Measurements from ENCODE around the gene TMPRSS6.

TMPRSS6 gene

DNA sequence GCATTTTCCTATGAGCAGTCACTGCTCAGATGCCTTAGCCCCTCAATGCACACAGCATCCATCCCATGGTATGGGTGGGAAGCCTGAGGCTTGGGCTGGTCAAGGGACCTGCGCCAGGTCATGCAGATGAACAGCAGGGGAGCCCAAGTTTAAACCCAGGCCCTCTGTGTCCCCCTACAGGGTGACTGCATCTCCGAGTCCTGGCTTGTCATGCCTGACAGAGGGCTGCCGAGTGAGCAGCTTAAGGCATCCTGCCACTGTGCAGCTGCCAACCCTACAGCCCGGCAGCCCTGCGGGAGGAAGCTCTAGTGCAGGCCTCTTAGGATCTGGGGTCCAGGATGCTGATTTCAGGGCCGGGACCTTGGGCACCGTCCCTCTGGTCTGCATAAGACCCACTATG is 30.2 kb upstream of the TMPRSS6 start:
- no peak for DNase-seq

GRCh38 chr22:37138849-37139561 is 29.5 kb upstream of the TMPRSS6 start:
- no peak for DNase-seq

GRCh38 chr22:37137903-37138665 is 28.6 kb upstream of the TMPRSS6 start:
- no peak for DNase-seq

DNA sequence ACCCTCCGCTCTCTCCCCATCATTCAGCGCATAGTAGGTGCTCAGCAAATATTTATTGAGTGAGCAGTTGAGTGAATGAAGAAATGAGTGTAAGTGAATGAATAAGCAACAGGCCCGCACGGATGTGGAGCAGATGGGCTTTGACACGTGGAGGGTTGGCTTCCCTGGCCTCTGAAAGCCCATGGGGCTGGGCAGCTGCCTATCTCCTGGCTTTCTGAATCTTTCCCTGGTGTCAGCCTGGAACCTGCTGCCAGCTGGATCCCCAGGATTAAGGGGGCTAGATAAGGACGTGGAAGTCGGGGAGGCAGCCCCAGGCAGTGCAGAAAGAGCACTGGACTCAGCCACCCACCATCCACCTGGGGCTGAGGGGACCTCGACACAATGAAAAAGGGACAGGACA is 27.6 kb upstream of the TMPRSS6 start:
- DNase-seq, result peak; percentile 23

- no peak for DNase-seq
Measured at GRCh38 chr22:37135023-37135422, 25.5 kb upstream of the TMPRSS6 start.

DNA sequence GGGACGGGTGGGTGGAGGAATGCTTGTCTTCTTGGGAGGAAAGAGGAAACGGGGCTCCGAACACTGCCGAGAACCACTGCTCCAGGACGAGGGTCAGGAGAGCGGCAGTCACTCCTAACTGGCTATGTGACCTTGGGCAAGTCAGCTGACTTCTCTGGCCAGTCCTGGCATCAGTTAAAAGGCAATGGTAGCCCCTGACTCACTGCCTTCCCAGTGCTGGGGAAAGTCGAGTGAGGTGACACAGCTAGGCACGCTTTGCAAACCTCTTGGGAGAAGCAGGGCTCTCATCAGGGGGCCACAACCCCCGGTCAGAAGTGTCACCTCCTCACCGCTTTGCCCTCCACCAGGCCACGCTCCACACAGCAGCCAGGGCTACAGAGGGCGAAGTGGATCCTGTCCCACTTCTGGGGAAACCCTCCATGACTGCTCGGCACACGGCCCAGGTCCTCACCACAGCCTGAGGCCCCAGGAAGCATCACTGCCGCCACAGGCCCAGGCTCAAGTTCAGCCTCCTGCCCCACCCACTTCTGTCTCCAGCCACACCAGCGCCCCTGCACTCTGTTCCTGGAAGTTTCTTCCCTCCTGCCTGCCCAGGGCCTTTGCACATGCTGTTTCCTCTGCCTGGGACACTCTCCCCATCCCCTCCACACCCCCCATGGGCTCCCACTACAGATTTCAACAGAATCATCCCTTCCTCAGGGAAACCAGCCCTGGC is 23.9 kb upstream of the TMPRSS6 start:
- DNase-seq, result no peak

GRCh38 chr22:37132773-37133172 is 23.3 kb upstream of the TMPRSS6 start:
- no peak for DNase-seq

DNA sequence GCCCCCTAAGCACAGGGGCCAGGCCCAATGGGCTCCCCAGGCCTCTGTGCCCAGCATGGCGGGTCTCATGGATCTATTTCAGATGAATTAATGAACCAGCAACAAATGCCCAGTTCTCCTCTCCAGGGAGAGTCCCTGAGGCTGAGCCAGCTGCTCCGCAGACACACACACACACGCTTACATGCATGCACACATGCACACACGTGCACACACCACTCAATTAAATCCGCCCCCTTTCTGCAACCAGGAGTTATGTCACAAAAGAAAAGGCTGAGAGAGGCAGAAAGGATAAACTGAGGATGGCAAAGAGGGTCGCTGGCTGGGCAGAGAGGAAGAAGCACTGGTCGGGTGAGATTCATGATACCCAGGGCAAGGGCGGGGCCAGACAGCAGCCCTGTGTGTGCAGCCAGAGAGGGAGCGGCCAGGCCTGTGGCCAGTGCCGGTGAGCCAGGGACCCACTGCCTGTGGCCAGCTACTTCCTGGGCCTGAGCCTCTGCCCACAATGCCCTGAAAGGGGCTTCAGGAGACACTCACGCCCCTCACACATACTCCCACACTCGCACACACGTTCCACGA is 20.4 kb upstream of the TMPRSS6 start:
- DNase-seq, result peak; percentile 64

GRCh38 chr22:37128555-37129281 is 19.2 kb upstream of the TMPRSS6 start:
- no peak for DNase-seq

GRCh38 chr22:37127350-37127878 is 17.9 kb upstream of the TMPRSS6 start:
- no peak for DNase-seq

- DNase-seq, result no peak
Measured at GRCh38 chr22:37126882-37127281, 17.4 kb upstream of the TMPRSS6 start.

DNA sequence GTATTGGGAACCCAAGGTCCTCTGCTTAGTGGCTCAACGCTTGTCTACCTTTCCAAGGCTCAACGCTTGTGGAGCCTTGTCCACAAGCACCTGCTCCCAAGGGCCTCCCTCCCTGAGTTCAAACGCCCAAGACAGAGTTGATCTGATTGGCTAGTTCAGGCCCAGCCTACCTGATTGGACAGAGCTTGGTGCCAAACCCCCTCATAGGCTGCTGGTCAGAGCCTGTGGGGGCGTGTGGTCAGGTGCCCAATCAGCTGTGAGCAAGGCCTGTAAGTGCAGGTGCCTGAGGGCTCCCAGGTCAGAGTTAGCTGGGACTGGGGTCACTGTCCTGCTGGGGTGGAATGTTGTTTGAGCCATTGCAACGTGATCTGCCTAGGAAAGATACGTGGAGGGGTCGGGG is 16.9 kb upstream of the TMPRSS6 start:
- no peak for DNase-seq

GRCh38 chr22:37123649-37124048 is 14.1 kb upstream of the TMPRSS6 start:
- DNase-seq, result no peak

DNA sequence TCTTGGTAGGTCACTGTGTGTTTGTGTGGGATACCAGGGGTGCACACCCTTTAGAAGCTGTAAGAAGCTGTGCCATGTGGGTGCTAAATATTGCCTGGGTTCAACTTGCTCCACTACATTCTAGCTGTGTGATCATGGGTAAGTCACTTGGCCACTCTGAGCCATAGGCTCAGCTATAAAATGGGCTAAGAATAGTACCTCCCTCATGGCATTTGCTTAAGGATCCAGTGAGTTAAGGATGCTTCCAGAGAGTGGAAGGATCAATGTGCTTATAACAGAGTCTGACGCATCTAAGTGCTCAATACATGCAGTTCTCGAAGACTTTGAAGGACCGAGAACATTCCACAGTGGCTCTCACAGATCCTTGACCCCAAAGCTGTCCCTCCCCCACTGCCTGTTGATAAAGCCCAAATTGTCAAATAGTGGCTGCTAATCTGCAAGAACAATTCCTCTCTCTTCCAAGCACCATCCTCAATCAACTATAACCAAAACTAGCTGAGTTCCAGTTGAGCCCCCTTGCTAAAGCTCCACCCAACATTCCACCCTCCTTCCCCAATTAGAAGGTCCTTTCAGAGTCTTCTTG is 13.2 kb upstream of the TMPRSS6 start:
- no peak for DNase-seq

DNA sequence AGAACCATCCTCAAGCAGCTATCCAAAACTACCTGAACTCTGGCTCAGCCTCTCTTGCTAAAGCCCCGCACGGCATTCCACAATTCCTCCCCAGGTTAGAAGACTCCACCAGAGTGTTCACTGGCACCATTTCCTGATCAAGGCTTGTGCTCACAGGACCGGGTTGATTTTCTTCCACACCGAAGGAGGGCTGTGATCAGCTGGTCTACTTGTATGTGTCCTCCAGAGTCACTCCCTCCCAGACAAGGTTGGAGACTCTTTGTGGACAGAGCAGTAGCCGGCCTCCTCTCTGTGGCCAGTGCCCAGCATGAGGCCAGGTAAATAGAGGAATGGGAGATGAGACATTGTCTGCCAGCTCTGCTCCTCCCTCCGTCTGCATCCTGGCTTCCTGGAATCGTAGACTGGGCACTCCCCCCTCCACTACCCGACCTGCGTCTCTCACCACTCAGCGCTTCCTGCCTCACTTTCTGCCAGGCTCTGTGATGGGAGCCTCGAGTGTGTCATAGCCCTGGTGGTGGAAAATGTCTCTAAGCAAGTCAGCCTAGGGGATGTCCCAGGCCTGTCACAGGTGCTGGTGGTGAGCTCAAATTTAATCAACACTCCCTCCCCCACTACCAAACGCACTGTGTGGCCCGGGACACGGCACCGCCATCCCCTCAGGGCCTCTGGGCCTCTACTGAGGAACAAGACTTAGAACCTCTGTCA is 12.5 kb upstream of the TMPRSS6 start:
- DNase-seq, result no peak

- no peak for DNase-seq
Measured at GRCh38 chr22:37120569-37121340, 11.2 kb upstream of the TMPRSS6 start.

DNA sequence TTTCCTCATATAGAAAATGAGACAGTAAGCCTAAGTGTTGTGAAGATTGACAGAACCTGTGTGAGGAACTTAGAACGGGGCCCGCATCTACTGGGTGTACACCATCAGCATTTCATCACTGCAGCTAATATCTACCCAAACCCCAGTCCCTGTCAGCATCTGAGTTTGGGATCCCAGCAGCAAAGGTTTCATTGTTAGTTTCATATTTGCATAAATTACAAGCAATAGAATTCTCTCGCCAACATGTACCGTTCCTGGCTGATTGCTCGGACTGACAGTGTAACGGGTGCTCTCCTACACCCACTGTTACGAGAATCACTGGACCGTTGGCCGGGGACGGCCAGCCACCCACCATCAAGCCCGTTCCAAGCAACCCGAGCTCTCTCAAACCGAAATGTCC is 10.4 kb upstream of the TMPRSS6 start:
- no peak for DNase-seq

DNA sequence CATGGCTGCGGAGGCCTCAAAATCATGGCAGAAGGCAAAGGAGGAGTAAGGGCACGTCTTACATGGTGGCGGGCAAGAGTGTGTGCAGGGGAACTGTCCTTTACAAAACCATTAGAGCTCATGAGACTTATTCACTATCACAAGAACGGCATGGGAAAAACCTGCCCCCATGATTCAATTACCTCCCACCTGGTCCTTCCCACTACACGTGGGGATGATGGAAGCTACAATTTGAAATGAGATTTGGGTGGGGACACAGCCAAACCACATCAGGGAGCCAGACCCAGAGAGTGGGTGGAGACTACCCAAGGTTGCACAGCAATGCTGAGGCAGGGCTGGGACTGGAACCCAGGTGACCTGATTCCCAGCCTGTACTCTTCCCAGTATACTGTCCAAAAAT is 8.6 kb upstream of the TMPRSS6 start:
- DNase-seq, result no peak

- DNase-seq, result no peak
Measured at GRCh38 chr22:37117092-37117491, 7.6 kb upstream of the TMPRSS6 start.

- no peak for DNase-seq
Measured at GRCh38 chr22:37115032-37115431, 5.5 kb upstream of the TMPRSS6 start.

DNA sequence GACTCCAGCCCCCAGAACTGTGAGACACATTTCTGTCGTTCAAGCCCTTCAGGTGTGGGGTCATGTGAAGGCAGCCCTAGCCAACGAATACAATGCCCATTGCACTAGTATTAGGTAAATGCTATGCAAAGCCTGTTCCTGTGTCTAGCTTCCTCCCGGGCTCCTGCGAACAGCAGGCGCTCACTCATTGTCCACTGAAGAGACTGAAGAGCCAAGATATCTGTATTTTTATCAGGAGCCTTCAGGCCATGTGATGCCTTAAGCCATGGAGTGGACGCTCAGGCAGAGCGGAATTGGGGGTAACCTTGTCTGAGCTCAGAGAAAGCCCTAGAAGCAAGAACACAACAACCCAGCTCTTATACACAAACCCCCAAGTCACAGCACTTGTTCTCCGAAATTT is 4.2 kb upstream of the TMPRSS6 start:
- no peak for DNase-seq
